Measurements from ENCODE around the gene SLC24A3. TPM values are rescaled to one million over a fixed set of nuclear protein-coding genes. Genes with fewer than 3 reads are reported as not detected.

The SLC24A3 gene
- total RNA-seq, 1 experiment from 2014 or later, result not detected

DNA sequence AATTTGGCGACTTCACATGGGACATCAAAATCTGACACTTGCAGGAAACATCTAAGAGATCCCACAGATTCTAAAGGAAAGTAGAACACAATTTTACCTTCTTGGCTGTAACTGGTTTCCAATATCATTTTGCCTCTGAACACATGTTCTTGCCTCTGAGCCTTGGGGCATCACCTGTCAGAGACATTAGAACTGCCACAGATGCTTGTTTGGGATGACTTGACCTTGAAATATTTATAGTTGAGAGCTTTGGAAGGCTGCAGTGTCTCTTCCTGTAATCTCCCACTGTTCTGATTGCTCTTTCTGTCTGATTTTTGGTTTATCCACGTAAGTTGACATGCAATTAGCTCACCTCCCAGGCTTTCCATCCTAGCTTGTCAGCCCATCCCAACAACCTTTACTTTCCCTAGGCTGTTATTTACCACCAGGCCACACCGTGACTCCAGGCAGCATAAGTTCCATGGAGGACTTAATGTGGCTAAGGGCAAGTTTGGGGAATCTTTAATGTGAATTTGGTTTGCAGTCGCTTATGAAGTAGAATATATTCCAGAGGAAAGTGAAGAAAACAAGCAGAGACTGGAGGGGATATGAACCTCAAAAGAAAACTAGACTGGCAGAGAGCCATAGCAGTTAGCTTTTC is 289.2 kb downstream of the SLC24A3 start:
- Histone ChIP-seq H3K9me3 (ENCODE audit: insufficient read depth, low read depth) (no peaks in the 10 kb centered on the region), H3K4me3 (no peak overlapping the region), H3K9me2 (ENCODE audit: insufficient read depth) (no peaks in the 10 kb centered on the region), H3K4me2 (no peak overlapping the region), H3K79me2 (ENCODE audit: low read depth) (no peaks in the 10 kb centered on the region), H2AFZ (no peak overlapping the region), H3K27me3 (ENCODE audit: insufficient read depth, low read depth) (peaks cover 21% of the 10 kb centered on the region), H3K36me3 (ENCODE audit: low read depth) (no peaks in the 10 kb centered on the region), H4K20me1 (ENCODE audit: insufficient read depth) (no peaks in the 10 kb centered on the region), H3F3A (ENCODE audit: insufficient read depth, low read depth) (no peaks in the 10 kb centered on the region), H3K4me1 (replicated peaks; ENCODE audit: insufficient read depth) (no peaks in the 10 kb centered on the region), H3K27ac (no peak overlapping the region)
- DNase-seq, result no peak
- TF ChIP-seq EZH2 (IDR thresholded peaks at IDR 0.05; ENCODE audit: low read depth), result no peak
- TF ChIP-seq, protein P1, sequence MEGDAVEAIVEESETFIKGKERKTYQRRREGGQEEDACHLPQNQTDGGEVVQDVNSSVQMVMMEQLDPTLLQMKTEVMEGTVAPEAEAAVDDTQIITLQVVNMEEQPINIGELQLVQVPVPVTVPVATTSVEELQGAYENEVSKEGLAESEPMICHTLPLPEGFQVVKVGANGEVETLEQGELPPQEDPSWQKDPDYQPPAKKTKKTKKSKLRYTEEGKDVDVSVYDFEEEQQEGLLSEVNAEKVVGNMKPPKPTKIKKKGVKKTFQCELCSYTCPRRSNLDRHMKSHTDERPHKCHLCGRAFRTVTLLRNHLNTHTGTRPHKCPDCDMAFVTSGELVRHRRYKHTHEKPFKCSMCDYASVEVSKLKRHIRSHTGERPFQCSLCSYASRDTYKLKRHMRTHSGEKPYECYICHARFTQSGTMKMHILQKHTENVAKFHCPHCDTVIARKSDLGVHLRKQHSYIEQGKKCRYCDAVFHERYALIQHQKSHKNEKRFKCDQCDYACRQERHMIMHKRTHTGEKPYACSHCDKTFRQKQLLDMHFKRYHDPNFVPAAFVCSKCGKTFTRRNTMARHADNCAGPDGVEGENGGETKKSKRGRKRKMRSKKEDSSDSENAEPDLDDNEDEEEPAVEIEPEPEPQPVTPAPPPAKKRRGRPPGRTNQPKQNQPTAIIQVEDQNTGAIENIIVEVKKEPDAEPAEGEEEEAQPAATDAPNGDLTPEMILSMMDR (conservative IDR thresholded peaks at IDR 0.05), result no peak
- ChIA-PET POLR2A (ENCODE audit: unreplicated experiment) (no interaction called here), CTCF (no interaction called here)
- no TSS peak for BruUV-seq (replicated peaks)
- intact Hi-C loops (cut with micrococcal nuclease; ENCODE audit: unreplicated experiment), result no loop called here

DNA sequence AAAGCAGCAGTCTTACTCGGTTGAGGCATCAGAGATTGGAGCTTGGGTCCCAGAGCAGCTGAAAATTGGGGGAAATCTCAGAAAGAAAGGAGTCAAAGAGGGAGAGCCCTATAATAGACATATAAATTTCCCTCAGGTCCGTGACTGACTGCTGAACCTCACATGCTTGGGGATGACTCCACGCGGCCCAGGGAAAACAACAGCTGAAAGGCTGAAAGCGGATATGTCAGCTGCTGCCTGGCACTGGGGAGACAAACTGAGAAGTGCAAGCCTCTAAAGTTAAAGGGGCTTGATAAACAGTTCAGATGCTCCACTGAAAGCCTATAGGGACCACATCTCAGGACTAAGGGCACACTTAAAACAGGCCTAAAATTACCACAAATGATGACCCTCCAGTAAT is 289.7 kb downstream of the SLC24A3 start:
- H3K27me3 ChIP-seq (ENCODE audit: insufficient read depth, low read depth), result peaks cover 15% of the 10 kb centered on the region; the same call in 1 of the 2 replicates
- ChIA-PET POLR2A (ENCODE audit: unreplicated experiment) (no interaction called here), CTCF (no interaction called here)
- H3F3A ChIP-seq (ENCODE audit: insufficient read depth, low read depth), result no peaks in the 10 kb centered on the region
- H3K36me3 ChIP-seq (ENCODE audit: low read depth), result no peaks in the 10 kb centered on the region
- H2AFZ ChIP-seq, result no peak overlapping the region
- TF ChIP-seq, protein P1 (conservative IDR thresholded peaks at IDR 0.05), result no peak
- no peak for TF ChIP-seq EZH2 (IDR thresholded peaks at IDR 0.05; ENCODE audit: low read depth)
- intact Hi-C loops (cut with micrococcal nuclease; ENCODE audit: unreplicated experiment), result no loop called here
- H3K27ac ChIP-seq, result no peak overlapping the region
- H3K4me1 ChIP-seq (replicated peaks; ENCODE audit: insufficient read depth), result no peaks in the 10 kb centered on the region
- DNase-seq, result no peak
- no peak overlapping the region for H3K4me3 ChIP-seq
- H3K4me2 ChIP-seq, result no peak overlapping the region
- no peaks in the 10 kb centered on the region for H4K20me1 ChIP-seq (ENCODE audit: insufficient read depth)
- BruUV-seq (replicated peaks), result no TSS peak
- no peaks in the 10 kb centered on the region for H3K79me2 ChIP-seq (ENCODE audit: low read depth)
- H3K9me2 ChIP-seq (ENCODE audit: insufficient read depth), result no peaks in the 10 kb centered on the region
- H3K9me3 ChIP-seq (ENCODE audit: insufficient read depth, low read depth), result no peaks in the 10 kb centered on the region

GRCh38 chr20:19504251-19504650 is 291.8 kb downstream of the SLC24A3 start:
- Histone ChIP-seq H3F3A (ENCODE audit: insufficient read depth, low read depth) (no peaks in the 10 kb centered on the region), H3K4me1 (replicated peaks; ENCODE audit: insufficient read depth) (no peaks in the 10 kb centered on the region), H3K36me3 (ENCODE audit: low read depth) (no peaks in the 10 kb centered on the region), H3K4me2 (no peak overlapping the region), H3K27me3 (ENCODE audit: insufficient read depth, low read depth) (peaks cover 27% of the 10 kb centered on the region; the same call in 1 of the 2 replicates), H2AFZ (no peak overlapping the region), H3K9me2 (ENCODE audit: insufficient read depth) (no peaks in the 10 kb centered on the region), H3K79me2 (ENCODE audit: low read depth) (no peaks in the 10 kb centered on the region), H4K20me1 (ENCODE audit: insufficient read depth) (no peaks in the 10 kb centered on the region), H3K27ac (no peak overlapping the region), H3K4me3 (no peak overlapping the region), H3K9me3 (ENCODE audit: insufficient read depth, low read depth) (no peaks in the 10 kb centered on the region)
- POLR2A ChIA-PET (ENCODE audit: unreplicated experiment), result no interaction called here
- no peak for DNase-seq
- no peak for TF ChIP-seq EZH2 (IDR thresholded peaks at IDR 0.05; ENCODE audit: low read depth)
- TF ChIP-seq, protein P1 (conservative IDR thresholded peaks at IDR 0.05), result no peak
- CTCF ChIA-PET, result no interaction called here
- no TSS peak for BruUV-seq (replicated peaks)
- intact Hi-C loops (cut with micrococcal nuclease; ENCODE audit: unreplicated experiment), result no loop called here

Data from PC-9 (cell line).